ENCODE data around the gene TBK1.

DNA sequence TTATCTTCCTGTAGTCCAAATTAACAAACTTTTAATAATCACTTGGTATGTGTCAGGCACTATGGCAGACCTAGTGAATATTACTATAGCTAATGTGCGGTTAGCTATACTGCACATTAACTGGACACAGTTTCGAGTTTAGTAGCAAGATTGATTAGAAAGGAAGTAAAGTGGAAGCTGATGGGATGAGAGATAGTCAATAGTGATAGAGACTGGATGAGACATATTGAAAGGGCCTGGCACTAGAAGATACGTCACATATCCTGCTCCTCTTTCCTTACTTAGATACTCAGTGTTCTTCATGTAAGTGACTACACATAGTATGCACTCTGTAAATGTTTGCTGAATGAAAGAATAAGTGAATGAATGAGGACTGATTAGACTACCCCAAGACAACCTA, 5.5 kb downstream of the TBK1 start:
- TF ChIP-seq, protein P1, sequence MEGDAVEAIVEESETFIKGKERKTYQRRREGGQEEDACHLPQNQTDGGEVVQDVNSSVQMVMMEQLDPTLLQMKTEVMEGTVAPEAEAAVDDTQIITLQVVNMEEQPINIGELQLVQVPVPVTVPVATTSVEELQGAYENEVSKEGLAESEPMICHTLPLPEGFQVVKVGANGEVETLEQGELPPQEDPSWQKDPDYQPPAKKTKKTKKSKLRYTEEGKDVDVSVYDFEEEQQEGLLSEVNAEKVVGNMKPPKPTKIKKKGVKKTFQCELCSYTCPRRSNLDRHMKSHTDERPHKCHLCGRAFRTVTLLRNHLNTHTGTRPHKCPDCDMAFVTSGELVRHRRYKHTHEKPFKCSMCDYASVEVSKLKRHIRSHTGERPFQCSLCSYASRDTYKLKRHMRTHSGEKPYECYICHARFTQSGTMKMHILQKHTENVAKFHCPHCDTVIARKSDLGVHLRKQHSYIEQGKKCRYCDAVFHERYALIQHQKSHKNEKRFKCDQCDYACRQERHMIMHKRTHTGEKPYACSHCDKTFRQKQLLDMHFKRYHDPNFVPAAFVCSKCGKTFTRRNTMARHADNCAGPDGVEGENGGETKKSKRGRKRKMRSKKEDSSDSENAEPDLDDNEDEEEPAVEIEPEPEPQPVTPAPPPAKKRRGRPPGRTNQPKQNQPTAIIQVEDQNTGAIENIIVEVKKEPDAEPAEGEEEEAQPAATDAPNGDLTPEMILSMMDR (IDR thresholded peaks at IDR 0.05), result no peak
- TF ChIP-seq POLR2A (IDR thresholded peaks at IDR 0.05) (no peak), POLR2AphosphoS5 (IDR thresholded peaks at IDR 0.05) (no peak)
